Activated T-cell treated with anti-CD3 and anti-CD28 coated beads for 24 hours (primary cell): ENCODE results near the gene HELZ.
"Not testable (repeated sequence)": the region's sequence is repeated elsewhere in the genome, so short reads cannot be mapped to it uniquely, and the experiment has no call there.

Experiments
- DNase-seq: peaks from one replicate; pipeline ENCODE4 v3.0.0-alpha.2; 2020; ENCODE audit warnings: low read depth

HELZ gene

DNA sequence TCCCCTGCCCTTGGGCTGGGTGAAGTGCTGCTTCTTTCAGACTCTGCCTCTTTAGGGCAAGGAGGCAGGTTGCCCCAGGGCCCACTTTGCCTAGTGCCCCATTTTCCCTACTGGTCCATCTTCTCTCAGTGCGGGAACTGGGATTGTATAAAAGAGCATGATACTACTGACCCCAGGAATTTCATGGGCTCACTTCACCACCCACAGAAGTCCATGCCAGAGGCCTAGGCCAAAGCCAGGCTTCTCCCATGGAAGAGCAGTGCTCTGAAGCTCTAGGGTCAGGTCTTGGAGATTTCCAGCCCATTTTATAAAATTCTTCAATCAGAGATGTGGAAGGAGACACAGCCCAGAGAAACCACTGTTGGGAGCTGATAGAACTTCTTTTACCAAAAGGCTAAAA is 194.9 kb downstream of the HELZ start:
- no peak for DNase-seq

GRCh38 chr17:67049025-67049739 is 195.8 kb downstream of the HELZ start:
- no peak for DNase-seq

- no peak for DNase-seq
Measured at GRCh38 chr17:67047382-67047781, 197.6 kb downstream of the HELZ start.

DNA sequence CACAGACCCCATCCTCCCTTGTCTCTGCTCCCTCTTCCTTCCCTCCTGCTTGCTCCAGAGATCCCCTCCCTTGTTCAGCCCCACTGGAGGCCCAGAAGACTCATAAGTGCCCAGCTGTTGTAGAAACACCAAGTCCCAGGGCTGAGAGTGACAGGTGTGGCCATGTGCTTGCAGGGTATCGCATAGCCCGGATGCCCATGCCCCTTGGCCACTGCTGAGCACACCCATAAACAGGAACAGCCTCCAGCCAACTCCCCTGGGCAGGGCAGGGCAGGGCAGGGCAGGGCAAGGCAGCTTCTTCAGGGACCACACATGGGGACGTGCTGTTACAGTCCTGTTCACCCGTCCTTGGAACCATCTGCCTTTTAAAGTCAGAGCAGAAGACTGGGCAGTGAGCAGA is 198.6 kb downstream of the HELZ start:
- DNase-seq, result no peak

DNA sequence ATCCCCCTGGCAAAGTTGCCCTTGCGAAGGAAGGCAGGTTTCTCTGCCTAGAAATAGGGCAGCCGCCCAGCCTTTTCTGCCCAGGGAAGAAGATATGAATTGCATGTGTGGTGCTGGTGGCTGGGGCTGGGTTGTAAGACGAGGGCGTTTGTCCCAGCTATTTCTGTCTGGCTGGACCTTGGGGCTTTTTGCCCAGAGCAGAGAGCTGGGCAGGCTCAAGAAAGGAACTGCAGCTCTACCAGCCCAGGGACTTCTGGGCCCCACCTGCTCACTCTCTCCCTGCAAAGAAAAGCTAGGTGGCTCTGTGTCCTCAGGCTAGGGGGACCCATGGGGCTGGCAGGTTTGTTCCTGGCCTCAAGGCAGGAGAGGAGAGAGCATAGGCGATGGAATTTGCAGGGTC is 200.1 kb downstream of the HELZ start:
- no peak for DNase-seq

GRCh38 chr17:67044016-67044772 is 200.8 kb downstream of the HELZ start, which contains the start of gene CACNG1:
CACNG1 (plus strand) TSS chr17:67044554; CDS start chr17:67044661, 107 bp downstream.
- DNase-seq, result no peak

DNA sequence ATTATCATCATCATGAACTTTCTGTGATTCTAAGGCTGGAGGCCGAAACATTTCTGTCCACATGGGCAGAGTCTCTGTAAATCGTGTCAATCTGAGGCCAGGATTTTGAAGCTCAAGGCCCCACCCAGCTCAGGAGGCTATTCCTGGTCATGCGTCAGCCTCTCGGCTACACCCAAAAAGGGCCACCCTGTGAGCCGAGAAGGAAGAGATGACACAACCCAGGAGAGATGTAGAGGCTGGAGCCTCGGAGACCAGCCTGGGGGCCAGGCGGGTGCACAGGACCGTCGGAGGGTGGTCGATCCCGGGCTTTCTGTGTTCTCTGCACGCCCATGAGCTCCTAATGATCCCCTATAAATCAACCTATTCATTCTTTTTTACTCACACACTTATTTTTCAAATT is 201.7 kb downstream of the HELZ start:
- no peak for DNase-seq

GRCh38 chr17:67041941-67042899 is 202.8 kb downstream of the HELZ start:
- DNase-seq, result no peak

DNA sequence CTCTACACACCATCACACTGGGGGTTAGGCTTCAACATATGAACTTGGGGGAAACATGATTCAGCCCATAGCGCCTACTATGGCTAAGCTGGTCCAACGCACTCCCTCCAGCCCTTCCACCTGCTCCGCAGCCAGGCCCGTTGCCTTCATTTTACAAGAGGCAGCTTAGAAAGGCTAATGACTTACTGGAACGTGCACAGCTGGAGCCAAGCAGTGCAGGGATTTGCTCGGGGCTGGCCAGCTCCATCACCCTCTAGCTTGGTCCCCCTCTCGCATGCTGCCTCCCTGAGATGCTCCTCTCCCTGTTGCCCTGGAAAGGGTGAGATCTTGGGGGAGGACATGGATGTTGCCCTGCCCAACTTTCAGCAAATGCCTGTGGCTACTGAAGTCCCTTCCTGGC is 203.5 kb downstream of the HELZ start:
- DNase-seq, result no peak

GRCh38 chr17:67041119-67041518 is 203.9 kb downstream of the HELZ start:
- DNase-seq, result not testable (repeated sequence)

DNA sequence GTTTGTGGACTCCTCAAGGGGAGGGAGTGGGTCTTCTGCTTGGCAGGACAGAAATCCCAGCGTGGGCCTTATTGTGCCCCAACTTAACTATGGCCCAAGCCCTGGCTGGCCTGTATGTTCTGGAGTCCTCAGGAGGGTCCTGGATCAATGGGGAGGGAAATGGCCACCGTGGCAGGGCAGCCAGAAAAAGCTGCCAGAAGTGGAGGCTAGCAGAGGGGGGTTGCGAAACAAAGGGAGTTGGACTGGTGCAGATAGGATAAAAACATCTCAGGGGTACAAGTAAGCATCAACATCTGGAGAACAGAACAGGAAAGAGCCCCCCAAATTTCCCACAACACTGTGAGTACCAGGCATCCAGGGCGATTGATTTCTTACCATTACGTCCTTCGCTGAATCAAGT is 204.3 kb downstream of the HELZ start:
- DNase-seq, result no peak

- DNase-seq, result no peak
Measured at GRCh38 chr17:67038861-67039365, 206.1 kb downstream of the HELZ start.

DNA sequence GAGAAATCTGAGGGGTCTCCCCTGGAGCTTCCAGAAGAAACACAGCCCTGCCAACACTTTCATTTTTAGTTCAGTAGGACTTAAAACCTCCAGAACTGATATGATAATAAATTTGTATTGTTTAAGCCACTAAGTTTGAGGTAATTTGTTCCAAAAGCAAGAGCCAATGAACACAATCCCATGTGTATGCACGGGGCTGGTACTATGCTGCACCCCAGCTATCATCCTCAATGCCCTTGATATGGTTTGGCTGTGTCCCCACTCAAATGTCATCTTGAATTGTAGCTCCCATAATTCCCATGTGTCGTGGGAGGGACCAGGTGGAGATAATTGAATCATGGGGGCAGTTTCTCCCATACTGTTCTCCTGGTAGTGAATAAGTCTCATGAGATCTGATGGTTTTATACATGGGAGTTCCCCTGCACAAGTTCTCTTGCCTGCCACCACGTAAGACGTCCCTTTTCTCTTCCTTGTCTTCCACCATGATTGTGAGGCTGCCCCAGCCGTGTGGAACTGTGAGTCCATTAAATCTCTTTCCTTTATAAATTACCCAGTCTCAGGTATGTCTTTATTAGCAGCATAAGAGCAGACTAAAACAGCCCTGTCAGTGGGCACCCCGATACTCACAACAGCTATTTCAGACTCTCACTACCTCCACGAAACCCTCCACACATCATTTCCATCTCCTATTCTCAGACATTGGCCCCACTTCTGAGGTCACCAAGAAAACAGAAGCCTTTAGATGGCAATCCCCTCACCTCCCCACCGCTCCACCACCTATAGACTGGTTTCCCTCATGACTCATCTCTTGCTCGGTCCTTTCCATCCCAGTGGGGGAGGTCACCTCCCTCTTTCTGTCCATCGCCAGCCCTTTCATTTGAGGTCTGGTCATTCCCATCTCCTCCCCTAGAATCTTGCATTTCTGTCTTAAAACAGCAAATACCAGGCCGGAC is 209.6 kb downstream of the HELZ start:
- no peak for DNase-seq

- DNase-seq, result no peak
Measured at GRCh38 chr17:67033613-67034012, 211.4 kb downstream of the HELZ start.

- DNase-seq, result no peak
Measured at GRCh38 chr17:67032985-67033384, 212.0 kb downstream of the HELZ start.

GRCh38 chr17:67032382-67032781 is 212.6 kb downstream of the HELZ start:
- no peak for DNase-seq

- no peak for DNase-seq
Measured at GRCh38 chr17:67030641-67031040, 214.4 kb downstream of the HELZ start.

DNA sequence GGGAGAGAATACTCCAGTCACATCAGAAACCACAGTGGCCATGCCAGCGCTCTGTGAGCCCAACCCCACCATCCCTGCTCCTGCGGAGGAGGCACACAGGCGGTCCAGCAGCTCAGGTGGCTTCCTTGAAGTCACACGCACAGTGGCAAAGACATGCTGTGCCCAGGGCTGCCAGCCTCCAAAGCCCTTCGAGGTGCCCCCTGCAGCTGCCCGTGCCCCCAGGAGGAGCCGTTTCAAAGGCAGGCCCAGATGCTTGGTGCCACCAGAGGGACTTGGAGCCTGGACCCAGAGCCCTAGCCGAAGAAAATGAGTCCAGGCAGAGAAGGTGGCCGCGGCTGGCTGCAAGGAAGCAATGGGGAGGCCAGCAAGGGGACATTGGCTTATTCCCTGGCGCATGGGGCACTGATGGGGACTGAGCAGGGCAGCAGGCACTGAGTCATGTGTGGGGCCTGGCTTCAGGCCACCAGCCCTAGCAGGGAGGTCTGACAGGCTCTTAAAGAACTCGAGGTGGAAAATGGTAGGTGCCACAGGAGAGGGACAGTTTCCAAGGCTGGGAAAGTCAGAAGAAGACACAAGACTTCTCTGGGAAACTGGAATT is 217.9 kb downstream of the HELZ start:
- no peak for DNase-seq

GRCh38 chr17:67026341-67026740 is 218.7 kb downstream of the HELZ start:
- no peak for DNase-seq

DNA sequence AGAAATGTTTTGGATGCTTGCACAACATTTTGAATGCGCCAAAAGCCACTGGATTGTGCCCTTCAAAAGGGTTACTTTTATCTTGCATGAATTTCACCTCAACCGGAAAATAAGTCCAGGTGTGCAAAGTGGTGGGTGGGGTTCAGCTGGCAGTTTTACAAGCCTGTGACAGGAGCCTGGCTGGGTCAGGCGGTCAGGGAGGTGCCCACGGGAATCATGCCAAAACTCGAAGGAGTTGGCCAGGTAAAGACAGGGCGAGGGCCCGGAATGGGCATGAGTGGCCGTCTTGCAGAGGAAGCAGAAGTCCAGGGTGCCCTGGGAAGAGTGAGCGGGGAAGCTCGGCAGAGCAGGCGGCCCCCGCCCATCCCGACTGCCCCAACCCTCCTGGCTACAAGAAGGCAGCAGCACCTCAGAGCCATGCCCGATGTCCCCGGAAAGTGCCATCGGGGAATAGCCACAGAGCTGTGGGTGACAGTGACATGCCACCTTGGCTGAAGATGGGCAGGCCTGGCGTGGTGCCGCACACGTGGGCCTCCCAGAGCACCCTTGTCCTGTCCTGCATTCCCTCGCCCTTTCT is 219.7 kb downstream of the HELZ start:
- no peak for DNase-seq
